HL-60 (cell line): ENCODE data around the gene DDX46.

Source experiments
- CTCF ChIP-seq: IDR thresholded peaks from one replicate; pipeline ENCODE4 v1.5.1; 2011; ENCODE audit warnings: low read length, control low read depth, inconsistent platforms; ENCODE audit not compliant: insufficient read depth
- GABPA ChIP-seq: IDR thresholded peaks from 2 replicates; pipeline ENCODE4 v1.6.1; 2012; ENCODE audit warnings: low read depth
- POLR2AphosphoS5 ChIP-seq: IDR thresholded peaks from 2 replicates; pipeline ENCODE4 v1.6.1; 2012; ENCODE audit warnings: low read depth
- SPI1 ChIP-seq: IDR thresholded peaks from 2 replicates; pipeline ENCODE4 v1.6.1; 2012; ENCODE audit warnings: low read depth, mild to moderate bottlenecking, borderline replicate concordance

- no peak for TF ChIP-seq CTCF
- TF ChIP-seq POLR2AphosphoS5 = no peak
- no peak for TF ChIP-seq SPI1
- no peak for TF ChIP-seq GABPA
Measured at GRCh38 chr5:134844252-134844651, 85.7 kb downstream of the DDX46 start.
